NCI-H510A (cell line): ENCODE measurements around the gene TNP2.
A peak's percentile ranks its signal among the peaks of the same experiment; 100 is the strongest.
"Not testable (repeated sequence)": the region's sequence is repeated elsewhere in the genome, so short reads cannot be mapped to it uniquely, and the experiment has no call there.

Experiments
- DNase-seq: peaks from one replicate; lab custom pipeline; 2025; lab: John Stamatoyannopoulos, UW

TNP2 gene

DNA sequence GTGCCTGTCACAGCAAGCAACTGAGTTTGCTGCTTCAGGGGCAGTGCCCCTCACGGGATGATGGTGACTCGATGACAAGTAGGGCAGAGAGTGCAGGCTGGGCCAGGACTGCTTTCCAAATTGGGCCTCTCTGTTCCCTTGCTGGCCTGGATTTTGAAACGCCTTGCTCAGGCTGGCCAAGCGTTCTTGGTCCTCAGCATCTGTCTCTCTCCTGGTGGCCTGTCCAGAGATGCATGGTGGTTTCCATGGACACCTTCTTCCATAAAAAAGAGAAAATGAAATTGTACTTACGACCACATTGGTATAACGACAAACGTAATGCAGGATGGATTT is 31.4 kb upstream of the TNP2 start:
- DNase-seq, result no peak

GRCh38 chr16:11299865-11300559 is 30.9 kb upstream of the TNP2 start:
- DNase-seq, result no peak

- not testable (repeated sequence) for DNase-seq
These were observed 29.9 kb upstream of the TNP2 start for GRCh38 chr16:11298950-11299547.

DNA sequence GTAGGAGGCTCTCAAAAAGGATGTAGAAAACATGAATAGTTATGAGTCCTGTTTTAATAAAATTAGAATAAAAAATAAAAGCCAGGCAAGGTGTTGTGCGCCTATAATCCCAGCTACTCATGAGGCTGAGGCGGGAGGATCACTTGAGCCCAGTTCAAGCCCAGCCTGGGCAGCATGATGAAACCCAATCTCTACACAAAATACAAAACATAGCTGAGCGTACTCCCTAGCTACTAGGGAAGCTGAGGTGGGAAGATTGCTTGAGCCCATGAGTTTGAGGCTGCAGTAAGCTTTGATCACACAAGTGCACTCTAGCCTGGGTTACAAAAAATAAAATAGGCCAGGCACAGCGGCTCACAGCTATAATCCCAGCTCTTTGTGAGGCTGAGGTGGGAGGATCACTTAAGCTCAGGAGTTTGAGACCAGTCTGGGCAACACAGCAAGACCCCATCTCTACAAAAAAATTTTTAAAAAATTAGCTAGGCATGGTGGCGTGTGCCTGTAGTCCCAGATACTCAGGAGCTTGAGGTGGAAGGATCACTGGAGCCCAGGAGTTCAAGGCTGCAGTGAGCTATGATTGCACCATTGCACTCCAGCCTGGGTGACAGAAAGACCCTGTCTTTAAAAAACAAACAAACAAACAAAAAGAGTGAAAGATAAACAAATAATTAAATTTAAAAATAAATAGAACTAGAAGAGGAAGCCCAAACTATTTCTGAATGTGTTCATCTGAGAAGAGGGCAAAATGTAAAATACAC is 29.2 kb upstream of the TNP2 start:
- DNase-seq, result no peak

DNA sequence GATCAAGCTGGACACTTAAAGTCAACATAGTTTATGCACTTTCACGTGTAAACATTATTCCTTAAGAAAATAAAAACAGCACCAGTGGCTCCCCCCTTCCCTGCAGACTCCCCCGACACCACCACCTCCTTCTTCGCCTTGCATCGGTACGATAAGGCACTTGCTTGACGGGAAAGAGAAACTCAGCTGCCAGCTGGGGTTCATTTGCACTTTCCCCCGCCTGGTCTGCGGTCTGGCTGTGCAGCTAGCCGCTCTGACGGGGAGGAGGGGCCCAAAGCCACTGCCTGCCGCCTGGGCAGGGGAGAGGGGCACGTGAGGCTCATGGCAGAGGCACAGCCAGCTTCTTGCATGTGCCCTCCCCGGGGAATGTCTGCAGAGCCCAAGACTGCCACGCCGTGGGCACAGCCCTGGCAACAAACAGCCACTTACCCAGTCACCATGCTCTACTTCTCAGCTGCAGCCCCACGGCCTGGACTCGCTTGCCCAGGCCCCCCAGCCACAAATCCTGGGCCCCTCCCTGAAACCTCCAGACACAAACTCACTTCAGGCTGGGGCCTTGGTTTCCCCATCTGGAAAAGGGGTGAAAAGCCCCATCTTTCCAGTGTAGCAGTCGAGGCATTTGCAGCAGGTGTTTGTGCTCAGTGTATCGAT is 28.5 kb upstream of the TNP2 start:
- DNase-seq, result peak; percentile 20

DNA sequence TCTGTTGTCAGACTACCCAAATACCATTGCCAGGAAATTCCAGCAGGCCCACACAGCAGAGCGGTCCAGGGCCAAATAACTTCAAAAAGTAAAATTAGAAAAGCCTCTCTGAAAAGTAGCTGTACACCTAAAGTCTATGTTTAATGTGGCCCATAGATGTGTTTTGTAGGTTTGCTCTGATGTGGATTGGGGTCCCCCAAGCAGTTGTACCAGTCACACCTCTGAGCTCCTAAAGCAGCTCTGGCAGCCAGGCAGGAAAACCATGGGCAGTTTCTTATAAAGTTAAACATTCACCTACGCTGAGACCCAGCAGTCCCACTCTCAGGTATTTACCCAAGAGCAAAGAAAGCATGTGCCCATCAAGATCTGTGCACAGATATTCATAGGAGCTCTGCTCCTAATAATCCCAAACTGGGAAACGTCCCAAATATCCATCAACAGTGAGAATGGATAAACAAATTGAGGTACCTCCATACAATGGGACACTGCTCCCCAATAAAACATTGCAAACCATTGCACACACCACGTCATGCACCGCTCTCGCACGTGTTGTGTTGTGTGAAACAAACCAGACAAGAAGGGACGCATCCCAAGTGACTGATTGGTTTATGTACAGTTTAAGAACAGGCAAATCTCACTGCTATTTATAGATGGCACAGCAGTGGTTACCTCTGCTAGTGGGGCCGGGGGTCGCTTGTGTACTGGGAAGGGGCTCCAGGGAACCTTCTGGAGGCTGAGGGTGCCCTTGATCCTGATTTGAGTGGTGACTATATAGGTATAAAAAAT is 27.8 kb upstream of the TNP2 start:
- DNase-seq, result no peak

DNA sequence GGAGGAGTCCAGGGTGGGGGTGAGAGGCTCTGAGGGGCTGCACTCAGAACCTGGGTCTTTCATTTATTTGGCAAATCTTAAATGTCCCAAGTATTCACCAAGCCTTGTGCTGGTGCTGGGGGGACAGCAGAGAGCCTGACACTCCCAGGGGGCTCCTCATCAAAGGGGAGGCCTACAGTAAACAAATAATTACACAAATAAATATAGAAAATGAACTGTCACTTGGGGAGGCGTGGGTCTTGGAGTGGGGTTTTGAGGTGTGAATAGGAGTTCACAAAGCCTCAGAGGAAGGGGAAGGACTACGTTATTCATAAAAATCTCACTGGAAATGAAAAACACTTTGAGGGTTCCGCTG is 27.2 kb upstream of the TNP2 start:
- DNase-seq, result no peak

DNA sequence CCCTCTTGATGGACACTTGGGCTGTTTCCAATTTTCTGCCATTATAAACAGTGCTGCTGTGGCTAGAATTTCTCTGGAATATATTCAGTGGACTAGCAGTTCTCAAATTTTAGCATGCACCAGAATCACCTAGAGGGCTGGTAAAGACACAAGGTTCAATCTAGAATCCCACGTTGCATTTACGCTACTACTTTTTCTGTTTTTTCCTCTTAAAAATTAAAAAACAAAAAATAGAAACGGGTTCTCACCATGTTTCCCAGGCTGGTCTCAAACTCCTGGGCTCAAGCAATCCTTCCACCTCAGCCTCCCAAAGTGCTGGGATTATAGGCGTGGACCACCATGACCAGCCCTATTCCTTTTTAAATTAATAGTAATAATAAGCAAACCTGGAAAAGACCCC is 26.5 kb upstream of the TNP2 start:
- DNase-seq, result no peak

GRCh38 chr16:11292076-11292748 is 23.1 kb upstream of the TNP2 start:
- DNase-seq, result no peak

GRCh38 chr16:11291091-11291703 is 22.1 kb upstream of the TNP2 start:
- DNase-seq, result no peak

- no peak for DNase-seq
These were observed 21.2 kb upstream of the TNP2 start for GRCh38 chr16:11290102-11290893.

DNA sequence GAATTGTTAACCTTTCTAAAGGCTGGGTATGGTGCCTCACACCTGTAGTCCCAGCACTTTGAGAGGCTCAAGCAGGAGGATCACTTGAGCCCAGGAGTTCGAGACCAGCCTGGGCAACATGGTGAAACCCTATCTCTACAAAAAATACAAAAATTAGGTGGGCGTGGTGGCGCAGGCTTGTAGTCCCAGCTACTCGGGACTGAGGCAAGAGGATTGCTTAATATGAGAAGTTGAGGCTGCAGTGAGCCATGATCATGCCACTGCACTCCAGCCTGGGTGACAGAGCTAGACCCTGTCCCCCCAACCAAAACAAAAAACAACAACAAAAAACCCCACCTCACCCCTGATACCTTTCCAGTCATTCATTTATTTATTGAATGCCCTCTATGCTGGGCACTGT is 20.6 kb upstream of the TNP2 start:
- DNase-seq, result not testable (repeated sequence)

- DNase-seq, result no peak
These were observed 20.1 kb upstream of the TNP2 start for GRCh38 chr16:11289202-11289601.

DNA sequence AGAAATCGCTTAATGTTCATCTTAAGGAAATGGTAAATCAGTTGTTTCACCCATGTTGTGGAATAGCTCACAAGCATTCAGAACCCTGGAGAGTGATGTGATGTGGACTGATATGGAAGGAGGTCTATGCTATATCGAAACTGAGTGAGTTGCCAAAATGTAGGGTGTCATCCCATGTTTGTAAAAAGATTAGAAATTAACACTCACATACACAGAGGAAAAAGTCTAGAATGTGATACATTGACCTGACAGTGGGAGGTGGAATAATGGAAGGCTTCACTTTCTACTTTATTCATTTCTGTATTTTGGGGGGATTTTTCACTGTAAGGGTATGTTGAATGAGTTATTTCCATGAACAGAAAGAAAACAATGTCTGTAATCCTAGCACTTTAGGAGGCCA is 16.7 kb upstream of the TNP2 start:
- DNase-seq, result no peak

GRCh38 chr16:11283820-11284248 is 14.7 kb upstream of the TNP2 start:
- no peak for DNase-seq

- no peak for DNase-seq
These were observed 11.7 kb upstream of the TNP2 start, which contains the start of gene PRM1 for GRCh38 chr16:11280616-11281522. TSS of gene PRM1 (minus strand) at chr16:11281330. CDS start at chr16:11281238, 92 bp downstream.

GRCh38 chr16:11278681-11279628 is 9.8 kb upstream of the TNP2 start:
- no peak for DNase-seq
